Measurements from ENCODE around the gene RHOBTB1. TPM values are rescaled to one million over a fixed set of nuclear protein-coding genes. Genes with fewer than 3 reads are reported as not detected.

The RHOBTB1 gene
- total RNA-seq, 1 donor from 2014 or later: 34.2 TPM

- no peak for DNase-seq (ENCODE audit: extremely low read depth, low read depth, low spot score)
These were observed 23.3 kb upstream of the RHOBTB1 start for GRCh38 chr10:60967260-60967659.

GRCh38 chr10:60965696-60966095, 21.7 kb upstream of the RHOBTB1 start:
- no peak for DNase-seq (ENCODE audit: extremely low read depth, low read depth, low spot score)

GRCh38 chr10:60964257-60965235, 20.6 kb upstream of the RHOBTB1 start:
- no peak for DNase-seq (ENCODE audit: extremely low read depth, low read depth, low spot score)

- DNase-seq (ENCODE audit: extremely low read depth, low read depth, low spot score): no peak
These were observed 19.7 kb upstream of the RHOBTB1 start for GRCh38 chr10:60963441-60964256.

- DNase-seq (ENCODE audit: extremely low read depth, low read depth, low spot score): no peak
These were observed 19.0 kb upstream of the RHOBTB1 start for GRCh38 chr10:60962946-60963345.

GRCh38 chr10:60960913-60961312, 16.9 kb upstream of the RHOBTB1 start:
- no peak for DNase-seq (ENCODE audit: extremely low read depth, low read depth, low spot score)

- no peak for DNase-seq (ENCODE audit: extremely low read depth, low read depth, low spot score)
These were observed 16.0 kb upstream of the RHOBTB1 start for GRCh38 chr10:60960031-60960430.

GRCh38 chr10:60958892-60959601, 15.1 kb upstream of the RHOBTB1 start:
- no peak for DNase-seq (ENCODE audit: extremely low read depth, low read depth, low spot score)

GRCh38 chr10:60957667-60958221, 13.8 kb upstream of the RHOBTB1 start:
- no peak for DNase-seq (ENCODE audit: extremely low read depth, low read depth, low spot score)

GRCh38 chr10:60955957-60956425, 12.0 kb upstream of the RHOBTB1 start:
- DNase-seq (ENCODE audit: extremely low read depth, low read depth, low spot score): no peak

- DNase-seq (ENCODE audit: extremely low read depth, low read depth, low spot score): no peak
These were observed 11.3 kb upstream of the RHOBTB1 start for GRCh38 chr10:60955316-60955715.

- no peak for DNase-seq (ENCODE audit: extremely low read depth, low read depth, low spot score)
These were observed 10.1 kb upstream of the RHOBTB1 start for GRCh38 chr10:60954035-60954434.

- DNase-seq (ENCODE audit: extremely low read depth, low read depth, low spot score): no peak
These were observed 9.4 kb upstream of the RHOBTB1 start for GRCh38 chr10:60953420-60953819.

GRCh38 chr10:60952846-60953220, 8.8 kb upstream of the RHOBTB1 start:
- DNase-seq (ENCODE audit: extremely low read depth, low read depth, low spot score): no peak

GRCh38 chr10:60952067-60952845, 8.3 kb upstream of the RHOBTB1 start:
- DNase-seq (ENCODE audit: extremely low read depth, low read depth, low spot score): no peak

GRCh38 chr10:60951272-60951724, 7.3 kb upstream of the RHOBTB1 start:
- no peak for DNase-seq (ENCODE audit: extremely low read depth, low read depth, low spot score)

GRCh38 chr10:60950300-60950699, 6.3 kb upstream of the RHOBTB1 start:
- DNase-seq (ENCODE audit: extremely low read depth, low read depth, low spot score): no peak

GRCh38 chr10:60948851-60949250, 4.9 kb upstream of the RHOBTB1 start:
- no peak for DNase-seq (ENCODE audit: extremely low read depth, low read depth, low spot score)

- DNase-seq (ENCODE audit: extremely low read depth, low read depth, low spot score): no peak
These were observed 919 bp upstream of the RHOBTB1 start for GRCh38 chr10:60944910-60945297.
